Cardiac ventricle fibroblast (primary cell): Measurements from ENCODE around the gene HAGHL. TPM values are rescaled to one million over a fixed set of nuclear protein-coding genes. Genes with fewer than 3 reads are reported as not detected.

Experiments
- total RNA-seq: library from RNA; depleted of rRNA; stranded (reverse); fragments of >200 nt; gene quantifications from 2 replicates; pipeline ENCODE4 v1.2.3, GENCODE V29; 2015

HAGHL gene
- 5.9 and 16.4 TPM in 2 replicates for total RNA-seq

GRCh38 chr16:726438-727290, at the start of gene HAGHL, which contains the start of gene CCDC78:
Gene HAGHL (plus strand): TSS chr16:727106. CDS start chr16:727510, 404 bp downstream.
Gene CCDC78 (minus strand): TSS chr16:726443. CDS start chr16:726367, 76 bp downstream.

GRCh38 chr16:679814-680624, 46.9 kb upstream of the HAGHL start, which contains the start of gene STUB1:
Gene STUB1 (plus strand): TSS chr16:680410. CDS start chr16:680526, 116 bp downstream.

GRCh38 chr16:684071-684794, 42.7 kb upstream of the HAGHL start, which contains the start of gene JMJD8:
Gene JMJD8 (minus strand): TSS chr16:684334. CDS start chr16:684319, 15 bp downstream.

GRCh38 chr16:705431-706188, 21.3 kb upstream of the HAGHL start, which contains the start of gene FBXL16:
Gene FBXL16 (minus strand): TSS chr16:705801. CDS start chr16:697405, 8,396 bp downstream.

GRCh38 chr16:714558-715476, 12.1 kb upstream of the HAGHL start, which contains the start of gene METRN:
Gene METRN (plus strand): TSS chr16:715118. CDS start chr16:715290, 172 bp downstream.

GRCh38 chr16:720990-721764, 5.7 kb upstream of the HAGHL start, which contains the start of gene ANTKMT:
Gene ANTKMT (plus strand): TSS chr16:721146. CDS start chr16:721275, 129 bp downstream.

GRCh38 chr16:740764-741505, 14.0 kb downstream of the HAGHL start, which contains the start of gene CIAO3:
Gene CIAO3 (minus strand): TSS chr16:740997. CDS start chr16:740985, 12 bp downstream.

GRCh38 chr16:760545-761343, 33.8 kb downstream of the HAGHL start, which contains the start of gene MSLN:
Gene MSLN (plus strand): TSS chr16:760734. CDS start chr16:762681, 1,947 bp downstream.

Other genes with a start within 250 kb of the HAGHL start
- gene CAPN15, start 199.4 kb upstream of the HAGHL start, total RNA-seq: 29.2 and 37.8 TPM in 2 replicates
- not detected in 2 replicates for gene PRR35, start 166.7 kb upstream of the HAGHL start, total RNA-seq
- gene NHLRC4, start 160.1 kb upstream of the HAGHL start, total RNA-seq: 3.5 and 4.4 TPM in 2 replicates
- 20.2 and 25.1 TPM in 2 replicates for gene PIGQ, start 157.1 kb upstream of the HAGHL start, total RNA-seq
- 10.9 and 19.7 TPM in 2 replicates for gene RAB40C, start 137.0 kb upstream of the HAGHL start, total RNA-seq
- 0.06 TPM in 1 of 2 replicates, not detected in the other for gene WFIKKN1, start 96.1 kb upstream of the HAGHL start, total RNA-seq
- gene METTL26, start 90.8 kb upstream of the HAGHL start, total RNA-seq: 187 and 190 TPM in 2 replicates
- gene MCRIP2, start 85.3 kb upstream of the HAGHL start, total RNA-seq: 21.0 and 34.2 TPM in 2 replicates
- gene WDR90, start 77.7 kb upstream of the HAGHL start, total RNA-seq: 5.7 and 9.1 TPM in 2 replicates
- gene RHOT2, start 59.0 kb upstream of the HAGHL start, total RNA-seq: 18.7 and 19.5 TPM in 2 replicates
- 0.50 and 1.5 TPM in 2 replicates for gene RHBDL1, start 51.4 kb upstream of the HAGHL start, total RNA-seq
- 97.2 and 118 TPM in 2 replicates for gene STUB1, start 46.7 kb upstream of the HAGHL start, total RNA-seq
- gene JMJD8, start 42.8 kb upstream of the HAGHL start, total RNA-seq: 47.8 and 63.7 TPM in 2 replicates
- 14.2 and 14.9 TPM in 2 replicates for gene WDR24, start 36.7 kb upstream of the HAGHL start, total RNA-seq
- not detected in 2 replicates for gene FBXL16, start 21.3 kb upstream of the HAGHL start, total RNA-seq
- gene METRN, start 12.0 kb upstream of the HAGHL start, total RNA-seq: 115 and 126 TPM in 2 replicates
- 30.0 and 34.0 TPM in 2 replicates for gene ANTKMT, start 6.0 kb upstream of the HAGHL start, total RNA-seq
- gene CCDC78, start 663 bp upstream of the HAGHL start, total RNA-seq: 0.10 and 1.3 TPM in 2 replicates
- gene CIAO3, start 13.9 kb downstream of the HAGHL start, total RNA-seq: 8.9 and 16.7 TPM in 2 replicates
- not detected in 2 replicates for gene MSLN, start 33.6 kb downstream of the HAGHL start, total RNA-seq
- gene RPUSD1, start 61.3 kb downstream of the HAGHL start, total RNA-seq: 20.3 and 26.0 TPM in 2 replicates
- 2.0 and 4.9 TPM in 2 replicates for gene CHTF18, start 61.5 kb downstream of the HAGHL start, total RNA-seq
- gene GNG13, start 73.6 kb downstream of the HAGHL start, total RNA-seq: not detected in 2 replicates
- gene LMF1, start 243.9 kb downstream of the HAGHL start, total RNA-seq: 26.4 and 41.9 TPM in 2 replicates